ENCODE measurements around the gene DOHH.

Gene DOHH

GRCh38 chr19:3503036-3503572, 2.6 kb upstream of the DOHH start:
- DNase-seq (ENCODE audit: low spot score): peak; percentile 97

DNA sequence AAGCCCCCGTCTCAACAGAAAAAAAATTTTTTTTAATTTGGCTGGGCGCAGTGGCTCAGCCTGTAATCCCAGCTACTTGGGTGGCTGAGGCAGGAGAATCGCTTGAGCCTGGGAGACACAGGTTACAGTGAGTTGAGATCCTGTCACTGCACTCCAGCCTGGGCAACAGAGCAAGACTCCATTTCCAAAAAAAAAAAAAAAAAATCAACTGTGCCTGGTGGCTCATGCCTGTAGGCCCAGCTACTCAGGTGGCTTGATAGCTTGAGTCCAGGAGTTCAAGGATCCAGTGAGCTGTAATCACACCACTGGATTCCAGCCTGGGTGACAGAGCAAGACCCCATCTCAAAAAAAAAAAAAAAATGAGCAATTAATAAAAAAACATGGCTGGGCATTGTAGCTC, 1.3 kb upstream of the DOHH start:
- no peak for DNase-seq (ENCODE audit: low spot score)

- DNase-seq (ENCODE audit: low spot score): no peak
Measured at GRCh38 chr19:3499738-3500428, 591 bp downstream of the DOHH start.

DNA sequence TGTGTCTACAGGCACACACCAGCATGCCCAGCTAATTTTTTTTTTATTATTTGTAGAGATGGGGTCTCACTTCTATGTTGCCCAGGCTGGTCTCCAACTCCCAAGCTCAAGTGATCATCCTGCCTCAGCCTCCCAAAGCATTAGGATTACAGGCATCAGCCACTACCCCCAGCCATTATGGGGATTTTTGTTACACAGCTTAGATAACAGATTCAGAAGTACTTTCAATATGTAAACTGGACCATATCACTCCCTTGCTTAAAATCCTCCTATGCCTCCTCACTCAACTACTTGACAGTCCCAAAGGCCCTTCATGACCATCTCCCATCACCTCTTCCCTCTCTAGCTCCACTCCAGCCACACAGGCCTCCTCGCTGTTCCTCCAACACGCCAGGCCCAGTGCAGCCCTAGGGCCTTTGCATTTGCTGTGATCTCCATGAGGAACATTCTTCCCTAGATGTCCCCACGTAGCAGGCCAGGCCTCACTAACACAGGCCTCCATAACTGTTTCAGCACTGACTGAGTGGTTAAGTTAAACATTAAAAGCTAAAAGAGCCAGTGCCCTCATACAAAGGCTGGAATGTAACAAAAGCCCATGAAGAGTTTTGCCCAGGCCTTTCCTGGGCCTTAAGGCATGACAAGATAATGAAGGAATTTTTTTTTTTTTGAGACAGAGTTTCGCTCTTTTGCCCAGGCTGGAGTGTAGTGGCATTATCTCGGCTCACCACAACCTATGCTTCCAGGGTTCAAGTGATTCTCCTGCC, 2.5 kb downstream of the DOHH start:
- DNase-seq (ENCODE audit: low spot score): no peak

- no peak for DNase-seq (ENCODE audit: low spot score)
Measured at GRCh38 chr19:3496392-3497273, 3.8 kb downstream of the DOHH start.

DNA sequence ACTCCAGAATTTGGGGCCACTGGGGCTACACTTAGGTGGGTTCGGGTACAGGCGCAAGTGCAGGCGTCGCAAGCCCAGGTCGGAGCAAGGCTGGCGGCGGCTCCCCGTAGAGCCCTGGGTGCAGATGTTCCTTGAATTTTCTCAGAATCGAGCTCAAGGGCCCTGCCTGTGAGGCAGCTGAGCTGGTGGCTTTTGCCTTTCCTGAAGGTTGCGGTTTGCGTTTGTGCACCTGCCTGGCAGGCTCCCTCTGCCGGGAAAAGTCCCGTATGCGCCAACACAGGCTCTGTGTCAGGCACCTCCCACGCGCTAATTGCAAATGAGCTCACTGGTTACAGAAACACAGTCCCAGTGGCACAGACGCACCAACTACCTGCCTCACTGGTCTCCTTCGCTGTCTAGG, 5.9 kb downstream of the DOHH start:
- DNase-seq (ENCODE audit: low spot score): no peak

DNA sequence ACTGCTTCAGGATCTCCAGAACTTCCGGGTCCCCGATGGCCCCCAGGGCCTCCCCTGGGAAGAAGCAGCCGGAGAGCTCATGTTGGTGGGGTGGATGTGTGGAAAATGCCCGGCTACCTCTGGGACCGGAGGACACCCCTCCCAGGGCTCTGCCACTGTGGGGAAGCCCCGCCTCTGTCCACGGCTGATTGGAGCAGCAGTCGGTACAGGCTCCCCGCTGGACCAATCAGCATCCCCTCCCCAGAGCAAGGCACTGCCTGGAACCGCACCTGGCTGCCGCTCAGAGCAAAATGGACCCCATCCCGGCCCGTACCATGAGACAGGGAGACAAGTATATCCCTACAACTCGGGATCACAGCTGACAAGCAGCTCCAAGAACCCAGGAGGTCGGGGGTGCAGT, 6.4 kb downstream of the DOHH start:
- DNase-seq (ENCODE audit: low spot score): no peak

DNA sequence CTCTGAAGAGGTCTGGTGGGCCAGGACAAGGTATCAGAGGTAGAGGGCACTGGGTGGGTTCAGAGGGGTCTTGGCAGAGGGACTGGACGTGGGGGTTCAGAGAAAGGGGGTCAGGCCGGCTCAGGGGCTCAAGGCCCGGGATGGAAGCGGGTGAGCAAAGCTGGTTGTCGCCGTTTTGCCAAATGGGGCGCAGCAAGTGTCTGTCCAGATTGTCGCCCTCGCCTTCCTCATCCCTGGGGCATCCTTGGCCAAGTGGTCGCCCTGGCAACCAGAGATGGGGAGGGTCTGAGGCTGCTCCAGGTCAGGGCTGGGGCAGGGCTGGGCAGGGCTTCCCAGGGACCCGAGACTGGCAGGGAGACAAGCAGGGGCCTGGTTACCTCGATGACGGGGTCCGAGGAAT, 6.8 kb downstream of the DOHH start:
- DNase-seq (ENCODE audit: low spot score): no peak

DNA sequence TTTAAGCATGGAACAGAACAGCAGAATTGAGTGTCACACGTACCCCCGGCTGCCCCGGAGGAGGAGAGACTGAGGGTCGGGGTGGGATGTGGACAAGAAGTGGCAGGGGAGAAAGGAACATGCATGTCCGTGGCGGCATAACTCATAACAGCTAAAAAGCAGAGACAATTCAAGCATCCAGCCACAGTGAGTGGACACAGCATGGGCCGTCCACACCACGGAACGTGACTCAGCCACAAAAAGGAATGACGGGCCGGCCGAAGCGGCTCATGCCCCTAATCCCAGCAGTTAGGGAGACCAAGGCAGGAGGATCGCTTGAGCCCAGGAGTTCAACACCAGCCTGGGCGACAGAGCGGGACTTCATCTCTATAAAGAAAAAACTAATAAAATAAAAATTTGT, 7.6 kb downstream of the DOHH start:
- DNase-seq (ENCODE audit: low spot score): no peak

DNA sequence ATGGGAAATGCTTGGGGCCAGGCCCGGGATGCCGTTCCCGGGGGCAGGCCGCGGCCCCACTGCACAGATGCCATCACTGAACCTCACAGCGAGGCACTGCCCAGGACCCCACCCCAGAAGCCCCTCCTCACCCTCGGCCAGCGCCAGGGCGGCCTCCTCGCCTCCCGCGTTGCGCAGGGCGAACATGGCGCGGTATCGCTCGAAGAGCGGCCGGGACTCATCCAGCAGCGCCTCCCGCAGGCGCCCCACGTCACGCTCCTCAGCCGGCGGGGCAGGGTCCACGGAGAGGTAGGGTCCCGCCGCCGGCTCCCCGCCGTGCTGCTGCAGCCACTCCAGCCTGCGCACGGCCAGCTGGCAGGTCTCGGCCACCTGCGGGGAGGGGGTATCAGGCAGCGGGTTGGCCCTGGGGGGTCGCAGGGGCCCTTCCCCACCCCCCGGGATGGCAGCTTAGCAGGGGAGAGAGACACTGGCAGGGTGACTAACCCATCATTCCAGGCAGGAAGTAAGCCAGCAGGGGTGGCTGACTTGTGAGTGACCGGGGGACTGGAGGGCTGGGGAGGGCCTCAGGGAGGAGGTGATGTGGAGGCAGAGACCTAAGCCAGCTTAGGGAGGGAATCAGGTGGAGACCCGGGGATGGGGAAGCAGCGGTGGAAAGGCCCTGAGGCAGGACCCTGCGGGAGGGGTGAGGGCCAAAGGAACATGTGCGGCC, 8.2 kb downstream of the DOHH start:
- no peak for DNase-seq (ENCODE audit: low spot score)

DNA sequence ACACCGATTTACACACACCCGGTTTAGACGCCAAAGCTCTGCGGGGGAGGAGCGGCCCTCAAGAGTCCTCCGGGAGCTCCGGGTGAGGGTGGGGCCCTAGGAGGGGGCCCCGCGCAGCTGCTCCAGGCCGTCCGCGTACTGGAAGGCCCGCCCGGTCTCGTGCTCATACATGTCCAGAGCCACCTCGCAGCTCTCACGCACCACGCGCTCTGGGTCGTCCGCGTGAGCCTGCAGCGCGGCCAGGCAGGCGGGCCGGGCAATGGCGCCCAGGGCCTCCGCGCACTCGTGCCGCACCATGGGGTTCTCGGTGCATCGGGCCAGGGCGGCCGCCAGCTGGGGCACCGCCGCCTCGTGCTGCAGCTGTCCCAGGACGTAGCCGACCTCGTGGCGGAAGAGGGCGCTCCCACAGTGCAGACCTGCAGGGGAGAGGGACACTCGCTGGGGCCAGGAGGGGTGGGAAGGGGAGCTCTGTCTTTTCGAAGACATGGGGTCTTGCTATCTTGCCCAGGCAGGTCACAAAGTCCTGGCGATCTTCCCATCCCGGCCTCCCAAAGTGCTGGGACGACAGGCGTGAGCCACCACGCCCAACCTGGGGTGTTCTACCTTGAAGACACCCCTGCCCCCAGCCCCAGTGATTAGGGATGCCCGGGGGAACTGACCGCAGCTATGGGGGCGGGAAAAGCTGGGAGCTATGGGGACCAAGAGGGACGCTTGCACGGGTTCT, 8.9 kb downstream of the DOHH start:
- DNase-seq (ENCODE audit: low spot score): no peak

- DNase-seq (ENCODE audit: low spot score): no peak
Measured at GRCh38 chr19:3483226-3483628, 17.2 kb downstream of the DOHH start, which contains the start of gene SMIM44. TSS of gene SMIM44 (minus strand) at chr19:3483441. CDS start at chr19:3483403, 38 bp downstream.

DNA sequence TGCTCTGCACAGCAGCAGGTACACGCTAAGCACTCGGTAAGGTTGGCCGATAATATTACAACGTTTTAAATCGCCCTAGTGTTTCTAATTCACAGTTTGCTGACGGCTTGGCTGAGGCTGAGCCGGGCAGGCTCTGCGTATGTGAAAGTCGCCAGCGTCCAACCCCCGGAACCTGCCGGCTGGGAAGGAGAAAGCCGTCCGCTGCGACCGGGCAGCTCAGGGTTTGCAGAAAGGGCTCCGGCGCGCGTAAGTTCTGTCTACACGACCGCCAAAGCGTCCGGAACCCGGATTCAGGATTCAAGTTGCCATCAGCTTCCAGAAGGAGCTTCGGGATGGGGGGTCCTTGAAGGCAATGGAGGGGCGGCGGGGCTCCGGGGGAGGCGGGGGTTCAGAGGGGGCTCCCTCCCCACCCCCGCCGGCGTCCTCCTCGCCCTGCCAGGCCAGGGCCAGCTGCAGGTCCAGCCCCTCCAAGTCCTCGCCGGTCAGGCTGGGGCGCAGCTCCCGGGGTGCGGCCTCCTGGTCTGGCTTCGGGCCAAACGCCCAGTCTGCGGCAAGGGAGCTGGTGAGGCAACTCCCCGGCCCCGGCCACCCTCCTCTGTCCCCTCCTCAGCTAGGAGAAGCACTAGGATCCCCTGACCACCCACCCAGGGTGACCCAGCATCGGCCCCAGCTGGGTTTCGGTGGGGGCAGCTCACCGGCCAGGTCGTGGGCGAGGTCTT, 17.8 kb downstream of the DOHH start:
- no peak for DNase-seq (ENCODE audit: low spot score)

GRCh38 chr19:3481241-3482090, 19.0 kb downstream of the DOHH start:
- DNase-seq (ENCODE audit: low spot score): no peak

- DNase-seq (ENCODE audit: low spot score): no peak
Measured at GRCh38 chr19:3480383-3481091, 19.9 kb downstream of the DOHH start, which contains the start of gene SMIM24. TSS of gene SMIM24 (minus strand) at chr19:3480525. CDS start at chr19:3480463, 62 bp downstream.

DNA sequence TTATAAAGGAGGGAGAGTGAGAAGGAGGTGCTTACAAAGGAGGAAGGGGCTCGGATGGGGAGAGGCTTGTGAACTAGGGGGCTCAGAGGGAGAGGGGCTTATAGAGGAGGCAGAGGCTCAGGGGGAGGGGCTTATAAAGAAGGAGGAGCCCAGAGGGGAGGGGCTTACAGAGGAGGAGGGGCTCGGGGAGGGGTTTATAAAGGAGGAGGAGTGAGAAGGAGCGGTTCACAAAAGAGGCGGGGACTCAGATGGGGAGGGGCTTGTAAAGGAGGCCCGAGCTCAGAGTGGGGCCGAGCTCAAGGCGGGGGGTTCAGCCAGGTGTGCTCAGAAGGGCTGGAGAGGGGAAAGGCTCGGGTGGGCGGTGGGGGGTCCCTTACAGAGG, 20.6 kb downstream of the DOHH start:
- DNase-seq (ENCODE audit: low spot score): peak; percentile 40

GRCh38 chr19:3479177-3479833, 21.2 kb downstream of the DOHH start:
- DNase-seq (ENCODE audit: low spot score): peak; percentile 62
